Measurements from ENCODE around the gene TMEM270.

DNA sequence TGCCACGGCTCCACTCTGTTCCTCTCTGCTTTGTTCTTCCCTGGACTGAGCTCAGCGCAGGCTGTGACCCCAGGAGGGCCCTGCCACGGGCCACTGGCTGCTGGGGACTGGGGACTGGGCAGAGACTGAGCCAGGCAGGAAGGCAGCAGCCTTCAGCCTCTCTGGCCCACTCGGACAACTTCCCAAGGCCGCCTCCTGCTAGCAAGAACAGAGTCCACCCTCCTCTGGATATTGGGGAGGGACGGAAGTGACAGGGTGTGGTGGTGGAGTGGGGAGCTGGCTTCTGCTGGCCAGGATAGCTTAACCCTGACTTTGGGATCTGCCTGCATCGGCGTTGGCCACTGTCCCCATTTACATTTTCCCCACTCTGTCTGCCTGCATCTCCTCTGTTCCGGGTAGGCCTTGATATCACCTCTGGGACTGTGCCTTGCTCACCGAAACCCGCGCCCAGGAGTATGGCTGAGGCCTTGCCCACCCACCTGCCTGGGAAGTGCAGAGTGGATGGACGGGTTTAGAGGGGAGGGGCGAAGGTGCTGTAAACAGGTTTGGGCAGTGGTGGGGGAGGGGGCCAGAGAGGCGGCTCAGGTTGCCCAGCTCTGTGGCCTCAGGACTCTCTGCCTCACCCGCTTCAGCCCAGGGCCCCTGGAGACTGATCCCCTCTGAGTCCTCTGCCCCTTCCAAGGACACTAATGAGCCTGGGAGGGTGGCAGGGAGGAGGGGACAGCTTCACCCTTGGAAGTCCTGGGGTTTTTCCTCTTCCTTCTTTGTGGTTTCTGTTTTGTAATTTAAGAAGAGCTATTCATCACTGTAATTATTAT, 28.9 kb upstream of the TMEM270 start:
- TF ChIP-seq, protein P1, sequence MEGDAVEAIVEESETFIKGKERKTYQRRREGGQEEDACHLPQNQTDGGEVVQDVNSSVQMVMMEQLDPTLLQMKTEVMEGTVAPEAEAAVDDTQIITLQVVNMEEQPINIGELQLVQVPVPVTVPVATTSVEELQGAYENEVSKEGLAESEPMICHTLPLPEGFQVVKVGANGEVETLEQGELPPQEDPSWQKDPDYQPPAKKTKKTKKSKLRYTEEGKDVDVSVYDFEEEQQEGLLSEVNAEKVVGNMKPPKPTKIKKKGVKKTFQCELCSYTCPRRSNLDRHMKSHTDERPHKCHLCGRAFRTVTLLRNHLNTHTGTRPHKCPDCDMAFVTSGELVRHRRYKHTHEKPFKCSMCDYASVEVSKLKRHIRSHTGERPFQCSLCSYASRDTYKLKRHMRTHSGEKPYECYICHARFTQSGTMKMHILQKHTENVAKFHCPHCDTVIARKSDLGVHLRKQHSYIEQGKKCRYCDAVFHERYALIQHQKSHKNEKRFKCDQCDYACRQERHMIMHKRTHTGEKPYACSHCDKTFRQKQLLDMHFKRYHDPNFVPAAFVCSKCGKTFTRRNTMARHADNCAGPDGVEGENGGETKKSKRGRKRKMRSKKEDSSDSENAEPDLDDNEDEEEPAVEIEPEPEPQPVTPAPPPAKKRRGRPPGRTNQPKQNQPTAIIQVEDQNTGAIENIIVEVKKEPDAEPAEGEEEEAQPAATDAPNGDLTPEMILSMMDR (IDR thresholded peaks at IDR 0.05), result no peak
- no peak for TF ChIP-seq EZH2 (IDR thresholded peaks at IDR 0.05; ENCODE audit: borderline replicate concordance, insufficient read depth, low read depth, low read length, poor library complexity, severe bottlenecking)

Data from B cell (primary cell).